Upper lobe of left lung (tissue), 4 donors: ENCODE results near the gene TMEM114.

Source experiments
- POLR2A ChIP-seq, 4 donors: fragments of 450-650 bp; IDR thresholded peaks; one replicate each; pipeline ENCODE4 v1.5.1; 2016 to 2017; ENCODE audit warnings: antibody characterized with exemption in 4 of 4, mild to moderate bottlenecking in 2 of 4
- TF ChIP-seq, protein P1 (sequence below), 6 experiments: fragments of 450-650 bp in 4 of 6; fragments of 200-600 bp in 2 of 6; sonication (generic) in 2 of 6; IDR thresholded peaks; one replicate each; pipeline ENCODE4 v1.5.1; 2016 to 2019; ENCODE audit warnings: antibody characterized with exemption in 6 of 6

DNA sequence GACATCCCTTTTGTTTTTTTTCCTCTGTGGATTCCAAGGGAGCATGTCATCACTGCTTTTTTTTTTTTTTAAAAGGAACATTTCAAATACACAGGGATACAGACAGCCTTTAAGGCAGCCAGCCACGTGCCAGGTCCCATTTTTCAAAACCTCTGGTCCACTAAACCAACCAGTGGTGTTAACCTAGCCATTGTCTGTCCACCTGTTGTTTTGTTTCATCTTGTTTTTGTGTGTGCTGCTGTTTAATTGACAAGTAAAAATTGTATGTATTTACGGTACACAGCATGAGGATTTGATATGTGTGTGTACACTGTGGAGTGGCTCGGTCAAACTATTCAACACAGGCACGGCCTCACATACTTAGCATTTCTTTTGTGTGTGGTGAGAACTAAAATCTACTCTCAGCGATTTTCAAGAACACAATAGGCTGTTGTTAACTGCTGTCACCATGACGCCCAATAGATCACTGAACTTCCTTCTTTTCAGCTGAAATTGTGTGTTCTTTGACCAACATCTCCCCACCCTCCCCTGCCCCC lies 19.2 kb downstream of the TMEM114 start:
- TF ChIP-seq, protein P1, sequence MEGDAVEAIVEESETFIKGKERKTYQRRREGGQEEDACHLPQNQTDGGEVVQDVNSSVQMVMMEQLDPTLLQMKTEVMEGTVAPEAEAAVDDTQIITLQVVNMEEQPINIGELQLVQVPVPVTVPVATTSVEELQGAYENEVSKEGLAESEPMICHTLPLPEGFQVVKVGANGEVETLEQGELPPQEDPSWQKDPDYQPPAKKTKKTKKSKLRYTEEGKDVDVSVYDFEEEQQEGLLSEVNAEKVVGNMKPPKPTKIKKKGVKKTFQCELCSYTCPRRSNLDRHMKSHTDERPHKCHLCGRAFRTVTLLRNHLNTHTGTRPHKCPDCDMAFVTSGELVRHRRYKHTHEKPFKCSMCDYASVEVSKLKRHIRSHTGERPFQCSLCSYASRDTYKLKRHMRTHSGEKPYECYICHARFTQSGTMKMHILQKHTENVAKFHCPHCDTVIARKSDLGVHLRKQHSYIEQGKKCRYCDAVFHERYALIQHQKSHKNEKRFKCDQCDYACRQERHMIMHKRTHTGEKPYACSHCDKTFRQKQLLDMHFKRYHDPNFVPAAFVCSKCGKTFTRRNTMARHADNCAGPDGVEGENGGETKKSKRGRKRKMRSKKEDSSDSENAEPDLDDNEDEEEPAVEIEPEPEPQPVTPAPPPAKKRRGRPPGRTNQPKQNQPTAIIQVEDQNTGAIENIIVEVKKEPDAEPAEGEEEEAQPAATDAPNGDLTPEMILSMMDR (IDR thresholded peaks at IDR 0.05), result no peak
- TF ChIP-seq POLR2A (IDR thresholded peaks at IDR 0.05), result no peak
